ENCODE data around the gene PRPF40B.

DNA sequence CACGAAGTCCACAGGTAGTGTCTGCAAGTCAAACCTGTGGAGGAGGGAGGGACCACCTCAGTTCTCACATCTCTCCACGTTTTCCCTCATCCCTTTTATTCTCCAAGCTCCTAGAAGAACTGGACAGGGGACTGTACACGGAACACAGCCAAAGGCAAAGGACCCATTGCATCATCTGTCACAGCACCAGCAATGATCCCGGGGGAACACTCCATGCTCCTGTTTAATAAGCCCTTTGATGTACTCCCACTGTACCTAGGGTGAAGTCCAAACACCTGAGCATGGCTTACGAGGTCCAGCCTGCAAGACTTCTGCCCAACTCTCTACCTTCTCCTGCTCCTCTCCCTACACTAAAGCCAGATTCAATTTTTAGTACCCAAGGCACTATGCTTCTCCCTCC is 26.5 kb downstream of the PRPF40B start:
- TF ChIP-seq, protein P1, sequence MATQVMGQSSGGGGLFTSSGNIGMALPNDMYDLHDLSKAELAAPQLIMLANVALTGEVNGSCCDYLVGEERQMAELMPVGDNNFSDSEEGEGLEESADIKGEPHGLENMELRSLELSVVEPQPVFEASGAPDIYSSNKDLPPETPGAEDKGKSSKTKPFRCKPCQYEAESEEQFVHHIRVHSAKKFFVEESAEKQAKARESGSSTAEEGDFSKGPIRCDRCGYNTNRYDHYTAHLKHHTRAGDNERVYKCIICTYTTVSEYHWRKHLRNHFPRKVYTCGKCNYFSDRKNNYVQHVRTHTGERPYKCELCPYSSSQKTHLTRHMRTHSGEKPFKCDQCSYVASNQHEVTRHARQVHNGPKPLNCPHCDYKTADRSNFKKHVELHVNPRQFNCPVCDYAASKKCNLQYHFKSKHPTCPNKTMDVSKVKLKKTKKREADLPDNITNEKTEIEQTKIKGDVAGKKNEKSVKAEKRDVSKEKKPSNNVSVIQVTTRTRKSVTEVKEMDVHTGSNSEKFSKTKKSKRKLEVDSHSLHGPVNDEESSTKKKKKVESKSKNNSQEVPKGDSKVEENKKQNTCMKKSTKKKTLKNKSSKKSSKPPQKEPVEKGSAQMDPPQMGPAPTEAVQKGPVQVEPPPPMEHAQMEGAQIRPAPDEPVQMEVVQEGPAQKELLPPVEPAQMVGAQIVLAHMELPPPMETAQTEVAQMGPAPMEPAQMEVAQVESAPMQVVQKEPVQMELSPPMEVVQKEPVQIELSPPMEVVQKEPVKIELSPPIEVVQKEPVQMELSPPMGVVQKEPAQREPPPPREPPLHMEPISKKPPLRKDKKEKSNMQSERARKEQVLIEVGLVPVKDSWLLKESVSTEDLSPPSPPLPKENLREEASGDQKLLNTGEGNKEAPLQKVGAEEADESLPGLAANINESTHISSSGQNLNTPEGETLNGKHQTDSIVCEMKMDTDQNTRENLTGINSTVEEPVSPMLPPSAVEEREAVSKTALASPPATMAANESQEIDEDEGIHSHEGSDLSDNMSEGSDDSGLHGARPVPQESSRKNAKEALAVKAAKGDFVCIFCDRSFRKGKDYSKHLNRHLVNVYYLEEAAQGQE (IDR thresholded peaks at IDR 0.05) = no peak
- TF ChIP-seq, protein P2, sequence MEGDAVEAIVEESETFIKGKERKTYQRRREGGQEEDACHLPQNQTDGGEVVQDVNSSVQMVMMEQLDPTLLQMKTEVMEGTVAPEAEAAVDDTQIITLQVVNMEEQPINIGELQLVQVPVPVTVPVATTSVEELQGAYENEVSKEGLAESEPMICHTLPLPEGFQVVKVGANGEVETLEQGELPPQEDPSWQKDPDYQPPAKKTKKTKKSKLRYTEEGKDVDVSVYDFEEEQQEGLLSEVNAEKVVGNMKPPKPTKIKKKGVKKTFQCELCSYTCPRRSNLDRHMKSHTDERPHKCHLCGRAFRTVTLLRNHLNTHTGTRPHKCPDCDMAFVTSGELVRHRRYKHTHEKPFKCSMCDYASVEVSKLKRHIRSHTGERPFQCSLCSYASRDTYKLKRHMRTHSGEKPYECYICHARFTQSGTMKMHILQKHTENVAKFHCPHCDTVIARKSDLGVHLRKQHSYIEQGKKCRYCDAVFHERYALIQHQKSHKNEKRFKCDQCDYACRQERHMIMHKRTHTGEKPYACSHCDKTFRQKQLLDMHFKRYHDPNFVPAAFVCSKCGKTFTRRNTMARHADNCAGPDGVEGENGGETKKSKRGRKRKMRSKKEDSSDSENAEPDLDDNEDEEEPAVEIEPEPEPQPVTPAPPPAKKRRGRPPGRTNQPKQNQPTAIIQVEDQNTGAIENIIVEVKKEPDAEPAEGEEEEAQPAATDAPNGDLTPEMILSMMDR (IDR thresholded peaks at IDR 0.05) = no peak
- TF ChIP-seq POLR2A (IDR thresholded peaks at IDR 0.05; ENCODE audit: low read length) = no peak
- TF ChIP-seq, protein P3, sequence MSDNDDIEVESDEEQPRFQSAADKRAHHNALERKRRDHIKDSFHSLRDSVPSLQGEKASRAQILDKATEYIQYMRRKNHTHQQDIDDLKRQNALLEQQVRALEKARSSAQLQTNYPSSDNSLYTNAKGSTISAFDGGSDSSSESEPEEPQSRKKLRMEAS (IDR thresholded peaks at IDR 0.05) = no peak
- TF ChIP-seq EP300 (IDR thresholded peaks at IDR 0.05) = no peak
- TF ChIP-seq, protein P4, sequence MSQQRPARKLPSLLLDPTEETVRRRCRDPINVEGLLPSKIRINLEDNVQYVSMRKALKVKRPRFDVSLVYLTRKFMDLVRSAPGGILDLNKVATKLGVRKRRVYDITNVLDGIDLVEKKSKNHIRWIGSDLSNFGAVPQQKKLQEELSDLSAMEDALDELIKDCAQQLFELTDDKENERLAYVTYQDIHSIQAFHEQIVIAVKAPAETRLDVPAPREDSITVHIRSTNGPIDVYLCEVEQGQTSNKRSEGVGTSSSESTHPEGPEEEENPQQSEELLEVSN (IDR thresholded peaks at IDR 0.05; ENCODE audit: borderline replicate concordance, low read depth) = no peak
- no peak for TF ChIP-seq RARB (CRISPR knock-in tag; IDR thresholded peaks at IDR 0.05)
- no peak for TF ChIP-seq ESRRA (IDR thresholded peaks at IDR 0.05; ENCODE audit: borderline replicate concordance, low read length)
- TF ChIP-seq GATA3 (IDR thresholded peaks at IDR 0.05; ENCODE audit: borderline replicate concordance) = no peak
- no peak for TF ChIP-seq BHLHE40 (IDR thresholded peaks at IDR 0.05; ENCODE audit: low read depth, low read length)
- TF ChIP-seq MAFK (IDR thresholded peaks at IDR 0.05; ENCODE audit: partially characterized antibody) = no peak

Data from A549 (cell line).